B cell (primary cell): Measurements from ENCODE around the gene SFMBT2. TPM values are rescaled to one million over a fixed set of nuclear protein-coding genes. Genes with fewer than 3 reads are reported as not detected.

Source experiments
- ATAC-seq: fragments of 200-7000 bp; cut with Tn5 transposase; one replicate; pipeline ENCODE4 v1.10.0; 2021; ENCODE audit warnings: low read depth, mild to moderate bottlenecking, moderate number of reproducible peaks, moderate library complexity
- CTCF ChIA-PET: fragments of 350-600 bp; sonication (Branson Sonifier 250); formaldehyde crosslinking; loops from one replicate; lab custom pipeline; 2021; ENCODE audit warnings: antibody characterized with exemption, inconsistent platforms; lab: Charles Lee
- POLR2A ChIA-PET: fragments of 350-600 bp; sonication (Branson Sonifier 250); formaldehyde crosslinking; loops from one replicate; lab custom pipeline; 2021; ENCODE audit warnings: antibody characterized with exemption; lab: Charles Lee
- DNase-seq: peaks from one replicate; pipeline ENCODE4 v3.0.0; 2013
- H2AFZ ChIP-seq: 2 replicates; pipeline ENCODE4 v1.6.1; 2012; ENCODE audit warnings: mild to moderate bottlenecking, low read depth, low read length; ENCODE audit not compliant: insufficient read depth, poor library complexity, severe bottlenecking
- H3K27ac ChIP-seq, 2 donors: 1 replicate in 1 of 2; 2 replicates in 1 of 2; pipeline ENCODE4 v1.5.1; 2012 to 2013; ENCODE audit warnings: low read length in 2 of 2, mild to moderate bottlenecking in 2 of 2, moderate library complexity in 1 of 2
- H3K27me3 ChIP-seq, 4 experiments: fragments of 200-600 bp in 1 of 4; sonication (generic) in 1 of 4; replicated peaks in 1 of 4; 1 replicate in 2 of 4; 2 replicates in 2 of 4; pipeline versions ENCODE4 v1.6.1 to v1.7.0; 2013 to 2016; ENCODE audit warnings: low read length in 3 of 4, mild to moderate bottlenecking in 2 of 4, mixed read lengths in 1 of 4, moderate library complexity in 1 of 4; ENCODE audit not compliant: insufficient read depth in 4 of 4, control insufficient read depth in 3 of 4; ENCODE audit errors: control extremely low read depth in 1 of 4
- H3K36me3 ChIP-seq, 2 experiments: replicated peaks in 1 of 2; 1 replicate in 1 of 2; 2 replicates in 1 of 2; pipeline versions ENCODE4 v1.6.1 to v1.7.1; 2013; ENCODE audit warnings: low read length in 1 of 2; ENCODE audit not compliant: insufficient read depth in 2 of 2, control insufficient read depth in 1 of 2; ENCODE audit errors: control extremely low read depth in 1 of 2, extremely low read depth in 1 of 2
- H3K4me1 ChIP-seq, 2 donors: fragments of 200-600 bp in 1 of 2; sonication (generic) in 1 of 2; 1 replicate in 1 of 2; 2 replicates in 1 of 2; pipeline versions ENCODE4 v1.5.1 to v1.6.1; 2013 to 2017; ENCODE audit warnings: low read length in 2 of 2; ENCODE audit not compliant: control insufficient read depth in 2 of 2, insufficient read depth in 2 of 2
- H3K4me2 ChIP-seq: replicated peaks from 2 replicates; pipeline ENCODE3; 2012; ENCODE audit warnings: mild to moderate bottlenecking, low read depth, low read length; ENCODE audit not compliant: poor library complexity, severe bottlenecking
- H3K4me3 ChIP-seq, 5 experiments: fragments of 200-600 bp in 1 of 5; sonication (generic) in 1 of 5; 1 replicate in 3 of 5; 2 replicates in 2 of 5; pipeline versions ENCODE4 v1.5.1 to v1.7.0; 2011 to 2016; ENCODE audit warnings: low read length in 4 of 5, mild to moderate bottlenecking in 4 of 5, low read depth in 2 of 5, control low read depth in 1 of 5, moderate library complexity in 1 of 5; ENCODE audit not compliant: insufficient read depth in 1 of 5; ENCODE audit errors: control extremely low read depth in 1 of 5, extremely low read depth in 1 of 5
- H3K79me2 ChIP-seq: fragments of 200-600 bp; sonication (generic); one replicate; pipeline ENCODE4 v1.6.0; 2016; ENCODE audit warnings: low read length; ENCODE audit not compliant: control insufficient read depth, insufficient read depth
- H3K9ac ChIP-seq: fragments of 200-600 bp; sonication (generic); 2 replicates; pipeline ENCODE4 v1.6.1; 2017; ENCODE audit warnings: mild to moderate bottlenecking, low read length, moderate library complexity
- H3K9me3 ChIP-seq, 3 donors: one replicate each; pipeline versions ENCODE4 v1.6.1 to v1.7.1; 2013; ENCODE audit warnings: low read length in 2 of 3; ENCODE audit not compliant: control insufficient read depth in 2 of 3, insufficient read depth in 1 of 3; ENCODE audit errors: control extremely low read depth in 1 of 3
- H4K20me1 ChIP-seq: 2 replicates; pipeline ENCODE4 v1.6.0; 2012; ENCODE audit warnings: mild to moderate bottlenecking, low read length; ENCODE audit not compliant: insufficient read depth, control insufficient read depth, poor library complexity, severe bottlenecking
- H3K27ac Mint-ChIP-seq: one replicate; pipeline ENCODE4 v1.8.0; 2021; ENCODE audit warnings: mixed read lengths
- H3K27me3 Mint-ChIP-seq: one replicate; pipeline ENCODE4 v1.8.0; 2021; ENCODE audit warnings: mixed read lengths
- H3K4me1 Mint-ChIP-seq: one replicate; pipeline ENCODE4 v1.8.0; 2021; ENCODE audit warnings: mixed read lengths
- H3K4me3 Mint-ChIP-seq: one replicate; pipeline ENCODE4 v1.8.0; 2021; ENCODE audit warnings: mixed read lengths
- H3K9me3 Mint-ChIP-seq: one replicate; pipeline ENCODE4 v1.8.0; 2022; ENCODE audit warnings: mixed read lengths; ENCODE audit not compliant: insufficient read depth
- CTCF ChIP-seq: fragments of 200-600 bp; IDR thresholded peaks from one replicate; pipeline ENCODE4 v1.8.0; 2022; ENCODE audit warnings: antibody characterized with exemption, mild to moderate bottlenecking
- EZH2 ChIP-seq: IDR thresholded peaks from 2 replicates; pipeline ENCODE4 v1.6.1; 2012; ENCODE audit warnings: borderline replicate concordance, low read depth, mild to moderate bottlenecking, moderate library complexity, low read length; ENCODE audit not compliant: insufficient read depth, poor library complexity, severe bottlenecking
- WGBS: methylation state at CpG from one replicate; pipeline ENCODE4 v1.1.5; 2013; ENCODE audit warnings: missing lambda C conversion rate; ENCODE audit not compliant: insufficient coverage; 5-methylcytosine and 5-hydroxymethylcytosine counted together
- intact Hi-C: fragments of 100-400 bp; cut with micrococcal nuclease; formaldehyde crosslinking; loops from one replicate; pipeline ENCODE4 v1.10.0; 2022
- polyA plus RNA-seq: library from polyadenylated mRNA; depleted of rRNA; stranded (reverse); fragments of >200 nt; gene quantifications from 2 replicates; pipeline ENCODE4 v1.2.3, GENCODE V29; 2012
- total RNA-seq, 2 donors: library from RNA; stranded (reverse); fragments of 120-200 nt in 1 of 2; gene quantifications; 1 replicate in 1 of 2; 2 replicates in 1 of 2; pipeline versions ENCODE4 v1.2.3 to v1.2.4, GENCODE V29; 2013 to 2022

SFMBT2 gene
- total and polyA plus RNA-seq, 2 donors (not counting 1 experiment from before 2014, with no cell fraction given): 2.3 to 24.0 TPM

GRCh38 chr10:7362471-7362870 is 48.4 kb downstream of the SFMBT2 start:
- no peaks in the 10 kb centered on the region for H4K20me1 ChIP-seq
- TF ChIP-seq CTCF (no peak), EZH2 (no peak)
- ATAC-seq: no peak
- H3K4me3 Mint-ChIP-seq: no peak overlapping the region
- no peak overlapping the region for H3K27ac Mint-ChIP-seq
- intact Hi-C loops: no loop called here
- no peak overlapping the region for H3K27ac ChIP-seq
- H3K4me2 ChIP-seq: no peak overlapping the region
- peaks cover 2 to 31% of the 10 kb centered on the region in 2 experiments for H3K36me3 ChIP-seq
- no peak overlapping the region for H3K9ac ChIP-seq
- H3K4me3 ChIP-seq: no peak overlapping the region
- CTCF ChIA-PET: no interaction called here
- peaks cover 17% of the 10 kb centered on the region for H3K79me2 ChIP-seq
- WGBS: 94% methylated on average over 2 of the region's 3 CpGs
- no peaks in the 10 kb centered on the region for H3K4me1 ChIP-seq
- DNase-seq: no peak
- H3K27me3 ChIP-seq: no peaks in the 10 kb centered on the region
- POLR2A ChIA-PET: no interaction called here
- no peaks in the 10 kb centered on the region for H3K4me1 Mint-ChIP-seq
- H3K9me3 ChIP-seq: peaks cover 0 to 34% (median 19%) of the 10 kb centered on the region in 3 donors
- peaks cover 7% of the 10 kb centered on the region for H3K9me3 Mint-ChIP-seq
- no peak overlapping the region for H2AFZ ChIP-seq
- H3K27me3 Mint-ChIP-seq: no peaks in the 10 kb centered on the region

GRCh38 chr10:7361316-7361715 is 49.5 kb downstream of the SFMBT2 start:
- Histone ChIP-seq H3K27ac (no peak overlapping the region), H3K79me2 (peaks cover 23% of the 10 kb centered on the region), H3K36me3 (peaks cover 0 to 23% of the 10 kb centered on the region in 2 experiments), H3K9me3 (peaks cover 0 to 34% (median 19%) of the 10 kb centered on the region in 3 donors), H3K4me1 (no peaks in the 10 kb centered on the region), H3K4me3 (no peak overlapping the region), H3K27me3 (no peaks in the 10 kb centered on the region), H3K4me2 (no peak overlapping the region), H4K20me1 (no peaks in the 10 kb centered on the region), H2AFZ (no peak overlapping the region), H3K9ac (no peak overlapping the region)
- DNase-seq: no peak
- Mint-ChIP-seq H3K27me3 (no peaks in the 10 kb centered on the region), H3K4me1 (no peaks in the 10 kb centered on the region), H3K4me3 (no peak overlapping the region), H3K9me3 (peaks cover 7% of the 10 kb centered on the region), H3K27ac (no peak overlapping the region)
- POLR2A ChIA-PET: no interaction called here
- TF ChIP-seq CTCF (no peak), EZH2 (no peak)
- 100% methylated on average over 2 of the region's 3 CpGs for WGBS
- CTCF ChIA-PET: no interaction called here
- no peak for ATAC-seq
- intact Hi-C loops: no loop called here
